Kidney epithelial cell (primary cell): Measurements from ENCODE around the gene MYADML2. TPM values are rescaled to one million over a fixed set of nuclear protein-coding genes. Genes with fewer than 3 reads are reported as not detected.

Source experiments
- DNase-seq: peaks from one replicate; pipeline ENCODE4 v3.0.0-alpha.2; 2010; ENCODE audit warnings: low read depth
- H3K27me3 ChIP-seq: 2 replicates; pipeline ENCODE4 v1.6.0; 2011; ENCODE audit warnings: low read length; ENCODE audit not compliant: control insufficient read depth, insufficient read depth
- H3K36me3 ChIP-seq: 2 replicates; pipeline ENCODE4 v1.5.1; 2011; ENCODE audit warnings: low read length; ENCODE audit not compliant: control insufficient read depth, insufficient read depth
- H3K4me3 ChIP-seq: 2 replicates; pipeline ENCODE4 v1.5.1; 2011; ENCODE audit warnings: low read depth, mild to moderate bottlenecking, control low read depth, low read length
- total RNA-seq: library from RNA; depleted of rRNA; stranded (reverse); fragments of >200 nt; gene quantifications from 2 replicates; pipeline ENCODE4 v1.2.3, GENCODE V29; 2015
- TF ChIP-seq, protein P1 (sequence below): IDR thresholded peaks from 2 replicates; pipeline ENCODE4 v1.5.1; 2011; ENCODE audit warnings: mild to moderate bottlenecking, moderate library complexity, low read length, control low read depth, inconsistent platforms; ENCODE audit not compliant: insufficient read depth, poor library complexity, severe bottlenecking

The MYADML2 gene
- total RNA-seq, 1 donor from 2014 or later: not detected

DNA sequence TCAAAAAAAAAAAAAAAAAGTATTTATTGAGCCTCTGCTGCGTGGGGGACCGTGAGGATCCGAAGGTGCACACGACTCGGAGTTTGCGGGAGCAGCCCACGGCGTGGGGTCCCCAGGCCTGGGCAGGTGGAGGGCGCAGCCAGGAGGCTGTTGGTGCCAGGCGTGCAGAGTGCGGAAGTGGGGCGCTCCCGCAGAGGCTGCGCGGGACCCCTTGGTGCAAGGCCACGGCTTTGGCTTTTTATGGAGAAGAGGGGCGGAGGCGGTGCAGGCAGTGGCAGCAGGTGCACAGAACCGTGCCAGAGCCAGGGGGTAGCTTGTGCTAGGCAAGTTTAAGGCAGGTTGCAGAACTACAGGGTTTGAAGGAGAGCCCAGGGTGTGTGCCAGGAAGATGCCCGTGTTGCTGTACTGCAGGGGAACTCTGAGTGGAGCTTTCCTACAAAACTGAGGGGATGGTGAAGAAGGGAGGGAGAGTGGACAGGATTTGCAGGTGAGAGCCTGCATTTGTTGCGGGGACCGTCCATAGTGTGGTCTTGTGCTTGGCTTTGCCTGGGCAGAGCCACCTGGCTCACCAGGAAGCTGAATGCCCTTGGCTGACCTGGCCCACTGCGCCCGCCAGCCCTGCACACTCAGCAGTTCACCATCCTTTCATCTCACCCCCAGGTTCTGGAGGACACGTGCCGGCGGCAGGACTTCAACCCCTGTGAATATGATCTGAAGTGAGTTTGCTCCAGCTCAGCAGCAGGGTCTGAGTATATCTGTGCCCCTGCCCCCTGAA is 31.7 kb upstream of the MYADML2 start:
- no peak overlapping the region for H3K4me3 ChIP-seq
- DNase-seq: no peak

DNA sequence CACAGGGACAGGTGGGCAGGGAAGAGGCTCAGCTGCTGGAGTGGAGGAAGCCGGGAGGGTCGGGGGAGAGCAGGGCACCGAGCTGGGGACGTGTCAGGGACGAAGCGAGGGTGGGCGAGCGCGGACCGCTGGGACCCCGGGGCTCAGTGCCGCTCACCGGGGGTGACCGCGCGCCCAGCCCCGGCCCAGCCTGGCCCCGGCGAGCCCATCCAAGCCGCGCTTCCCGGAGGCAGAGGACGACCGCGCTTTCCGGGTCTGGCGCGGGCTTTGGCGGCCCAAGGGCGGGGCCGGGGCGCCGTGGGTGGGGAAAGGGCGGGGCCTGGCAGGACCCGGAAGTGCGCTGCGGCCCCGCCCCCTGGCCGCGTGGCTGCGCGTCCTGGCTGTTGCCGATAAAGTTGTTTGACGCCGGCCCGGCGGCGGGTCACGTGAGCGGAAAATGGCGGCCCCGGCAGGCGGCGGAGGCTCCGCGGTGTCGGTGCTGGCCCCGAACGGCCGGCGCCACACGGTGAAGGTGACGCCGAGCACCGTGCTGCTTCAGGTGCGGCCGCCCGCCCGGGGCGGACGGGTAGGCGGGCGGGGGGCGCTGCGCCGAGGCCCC is 30.3 kb upstream of the MYADML2 start, which contains the start of gene ASPSCR1:
Gene ASPSCR1, plus strand, starts transcription at position 419 of the 598 bp plus-strand sequence. Its CDS starts 18 bp downstream, at position 437.
- H3K4me3 ChIP-seq: peak within 1 kb of the TSS; percentile 58
- TF ChIP-seq, protein P1, sequence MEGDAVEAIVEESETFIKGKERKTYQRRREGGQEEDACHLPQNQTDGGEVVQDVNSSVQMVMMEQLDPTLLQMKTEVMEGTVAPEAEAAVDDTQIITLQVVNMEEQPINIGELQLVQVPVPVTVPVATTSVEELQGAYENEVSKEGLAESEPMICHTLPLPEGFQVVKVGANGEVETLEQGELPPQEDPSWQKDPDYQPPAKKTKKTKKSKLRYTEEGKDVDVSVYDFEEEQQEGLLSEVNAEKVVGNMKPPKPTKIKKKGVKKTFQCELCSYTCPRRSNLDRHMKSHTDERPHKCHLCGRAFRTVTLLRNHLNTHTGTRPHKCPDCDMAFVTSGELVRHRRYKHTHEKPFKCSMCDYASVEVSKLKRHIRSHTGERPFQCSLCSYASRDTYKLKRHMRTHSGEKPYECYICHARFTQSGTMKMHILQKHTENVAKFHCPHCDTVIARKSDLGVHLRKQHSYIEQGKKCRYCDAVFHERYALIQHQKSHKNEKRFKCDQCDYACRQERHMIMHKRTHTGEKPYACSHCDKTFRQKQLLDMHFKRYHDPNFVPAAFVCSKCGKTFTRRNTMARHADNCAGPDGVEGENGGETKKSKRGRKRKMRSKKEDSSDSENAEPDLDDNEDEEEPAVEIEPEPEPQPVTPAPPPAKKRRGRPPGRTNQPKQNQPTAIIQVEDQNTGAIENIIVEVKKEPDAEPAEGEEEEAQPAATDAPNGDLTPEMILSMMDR: no peak
- peaks cover 2% of the 10 kb centered on the region for H3K27me3 ChIP-seq
- H3K36me3 ChIP-seq: no peaks in the 10 kb centered on the region
- DNase-seq: peak; percentile 28

More for the DNA sequence above, 31.7 kb upstream of the MYADML2 start:
- TF ChIP-seq, protein P1: no peak
- Histone ChIP-seq H3K36me3 (no peaks in the 10 kb centered on the region), H3K27me3 (peaks cover 2% of the 10 kb centered on the region)

DNA sequence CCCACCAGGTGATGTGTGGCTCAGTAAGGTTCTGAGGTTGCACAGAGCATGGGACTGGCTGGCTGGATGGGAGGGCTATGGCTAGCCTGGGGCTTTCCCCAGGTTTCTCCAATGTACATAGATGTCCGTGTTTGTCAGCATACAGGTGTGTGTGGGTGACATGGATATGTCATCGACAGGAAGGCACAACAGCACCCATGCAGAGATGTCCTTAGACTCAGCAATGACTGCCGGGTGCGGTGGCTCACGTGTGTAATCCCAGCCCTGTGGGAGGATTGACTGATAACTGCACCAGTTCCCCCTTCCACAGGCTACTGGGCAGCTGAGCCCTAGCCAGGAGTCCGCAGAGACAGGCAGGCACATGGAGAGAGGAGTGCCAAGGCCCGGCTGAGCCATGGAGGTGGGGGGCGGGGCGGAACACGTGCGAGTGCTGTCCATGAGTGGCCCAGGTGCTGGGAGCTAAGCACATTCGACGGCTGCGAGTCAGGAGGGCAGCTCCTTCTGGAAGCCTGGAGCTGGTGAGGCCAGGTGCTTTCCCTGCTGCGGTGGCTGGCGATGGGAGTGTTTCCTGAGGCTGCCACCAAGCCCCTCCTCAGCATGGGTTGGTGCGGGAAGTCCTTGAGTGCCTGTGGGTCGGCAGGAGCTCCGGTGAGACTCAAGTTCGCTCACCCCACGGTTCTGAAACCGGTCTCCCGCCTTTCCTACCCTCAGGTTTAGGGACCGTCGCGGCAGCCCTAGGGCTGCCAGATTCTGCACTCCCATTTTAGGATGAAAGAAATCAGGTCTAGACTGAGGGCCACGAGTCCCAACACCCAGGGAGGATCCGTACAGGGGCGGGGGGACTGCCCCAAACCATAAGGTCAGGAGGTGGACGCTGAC is 29.5 kb upstream of the MYADML2 start:
- TF ChIP-seq, protein P1: no peak
- H3K4me3 ChIP-seq: peak overlapping the region; percentile 58
- peaks cover 2% of the 10 kb centered on the region for H3K27me3 ChIP-seq
- DNase-seq: no peak
- H3K36me3 ChIP-seq: no peaks in the 10 kb centered on the region

DNA sequence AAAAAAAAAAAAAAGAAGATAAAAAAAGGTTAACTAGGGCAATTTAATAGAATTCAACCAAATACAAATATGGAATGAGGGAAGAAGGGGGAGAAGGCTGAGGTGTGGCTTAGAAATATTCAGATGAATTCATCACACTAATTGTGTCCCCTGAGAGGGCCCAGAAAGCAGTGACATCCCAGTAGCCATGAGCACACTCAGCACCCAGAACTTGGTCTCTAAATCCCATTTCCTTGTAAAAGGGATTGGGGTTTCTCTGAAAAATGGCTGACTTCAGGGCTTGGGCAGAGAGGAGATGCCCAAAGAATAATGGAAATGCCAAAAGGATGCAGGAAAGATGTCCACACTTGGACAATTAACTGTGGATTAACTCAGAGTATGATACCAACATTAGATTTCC is 26.4 kb upstream of the MYADML2 start:
- TF ChIP-seq, protein P1: no peak

DNA sequence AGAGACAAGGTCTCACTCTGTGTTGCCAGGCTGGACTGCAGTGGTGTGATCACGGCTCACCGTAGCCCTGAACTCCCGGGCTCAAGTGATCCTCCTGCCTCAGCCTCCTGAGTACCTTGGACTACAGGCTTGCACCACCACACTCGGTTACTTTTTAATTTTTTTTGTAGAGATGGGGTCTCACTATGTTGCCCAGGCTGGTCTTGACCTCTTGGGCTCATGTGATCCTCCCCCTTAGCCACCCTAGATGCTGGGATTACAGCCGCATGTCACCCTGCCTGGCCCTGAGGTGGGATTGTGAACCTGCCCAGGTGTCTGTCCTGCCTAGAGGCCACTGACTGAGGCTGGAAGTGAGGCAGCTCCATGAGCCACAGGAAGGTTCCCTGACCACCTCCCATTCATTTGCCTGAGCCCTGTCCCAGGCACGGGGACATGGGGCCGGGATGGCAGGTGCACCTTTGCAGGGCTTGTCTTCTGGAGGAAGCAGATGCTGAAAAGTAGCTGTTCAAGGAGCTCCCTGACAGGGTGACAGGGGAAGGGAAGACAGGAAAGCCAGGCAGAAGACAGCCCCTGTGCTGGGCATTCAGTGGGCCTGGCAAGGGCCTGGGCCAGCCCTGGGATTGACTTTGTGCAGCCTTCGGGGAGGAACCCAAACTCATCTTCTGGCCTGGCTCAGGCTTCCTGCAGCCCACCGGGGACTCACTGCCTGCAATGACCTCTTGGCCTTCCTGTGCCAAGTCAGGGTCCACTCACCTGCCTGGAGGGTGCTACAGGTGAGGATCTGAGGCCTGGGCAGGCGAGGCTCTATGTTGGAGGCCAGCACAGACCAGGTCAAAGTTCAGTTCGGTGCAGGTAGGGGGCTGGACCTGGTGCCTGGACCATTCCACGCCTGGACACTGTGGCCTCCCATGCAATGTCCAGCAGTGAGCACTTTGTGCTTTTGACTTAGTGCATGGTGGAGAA is 22.1 kb upstream of the MYADML2 start:
- Histone ChIP-seq H3K27me3 (peaks cover 12% of the 10 kb centered on the region), H3K4me3 (no peak overlapping the region), H3K36me3 (no peaks in the 10 kb centered on the region)
- TF ChIP-seq, protein P1: no peak
- DNase-seq: no peak

More for the DNA sequence above, 26.4 kb upstream of the MYADML2 start:
- H3K27me3 ChIP-seq: peaks cover 2% of the 10 kb centered on the region
- H3K36me3 ChIP-seq: no peaks in the 10 kb centered on the region
- no peak overlapping the region for H3K4me3 ChIP-seq
- no peak for DNase-seq
